C1 segment of cervical spinal cord (tissue), 14 donors: ENCODE results near the gene NSD1.
"Not testable (repeated sequence)": the region's sequence is repeated elsewhere in the genome, so short reads cannot be mapped to it uniquely, and the experiment has no call there.

Experiments
- DNase-seq, 14 donors: peaks; one replicate each; lab custom pipeline; 2025; lab: John Stamatoyannopoulos, UW

The NSD1 gene

DNA sequence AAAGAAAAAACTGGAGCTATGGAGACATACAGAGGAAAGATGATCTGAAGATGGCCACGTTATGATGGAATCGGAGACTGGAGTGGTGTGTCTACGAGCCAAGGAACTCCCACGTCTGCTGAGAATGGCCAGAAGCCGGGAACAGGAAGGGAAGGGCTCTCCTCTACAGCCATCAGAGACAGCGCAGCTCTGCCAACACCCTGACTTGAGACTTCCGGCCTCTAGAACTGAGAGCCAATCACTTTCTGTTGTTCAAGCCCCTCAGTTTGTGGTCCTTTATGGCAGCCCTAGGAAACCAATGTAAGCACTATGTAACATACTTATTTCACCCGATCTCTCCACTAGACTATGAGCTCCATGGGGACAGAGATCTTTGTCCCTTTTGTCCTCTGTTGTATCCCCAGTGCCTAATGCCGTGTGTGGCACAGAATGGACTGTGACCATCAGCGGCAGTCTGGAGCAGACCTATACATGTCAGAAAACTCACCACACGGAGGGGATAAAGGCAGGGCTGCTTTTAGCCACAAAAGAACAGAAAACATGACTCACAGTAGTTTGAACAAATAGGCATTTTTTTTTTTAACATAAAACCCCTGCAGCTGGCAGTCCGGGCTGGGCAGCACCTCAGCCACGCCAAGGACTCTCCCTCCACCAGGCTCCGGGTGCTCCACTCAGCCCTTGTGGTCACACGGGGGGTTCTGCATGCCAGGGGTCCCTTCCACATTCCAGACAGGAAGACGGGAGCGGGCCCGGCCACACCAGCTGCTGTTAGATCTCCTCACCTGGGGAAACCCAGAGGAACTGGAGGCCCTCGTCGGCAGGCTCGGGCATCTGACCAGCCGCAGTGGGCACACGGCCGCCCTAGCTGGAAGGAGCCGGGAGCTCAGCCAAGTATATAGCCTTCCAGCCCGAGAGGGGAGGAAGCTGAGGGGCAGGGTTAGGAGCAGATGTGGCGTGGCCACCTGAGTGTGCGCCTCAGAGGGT is 194.3 kb downstream of the NSD1 start:
- DNase-seq = no peak

DNA sequence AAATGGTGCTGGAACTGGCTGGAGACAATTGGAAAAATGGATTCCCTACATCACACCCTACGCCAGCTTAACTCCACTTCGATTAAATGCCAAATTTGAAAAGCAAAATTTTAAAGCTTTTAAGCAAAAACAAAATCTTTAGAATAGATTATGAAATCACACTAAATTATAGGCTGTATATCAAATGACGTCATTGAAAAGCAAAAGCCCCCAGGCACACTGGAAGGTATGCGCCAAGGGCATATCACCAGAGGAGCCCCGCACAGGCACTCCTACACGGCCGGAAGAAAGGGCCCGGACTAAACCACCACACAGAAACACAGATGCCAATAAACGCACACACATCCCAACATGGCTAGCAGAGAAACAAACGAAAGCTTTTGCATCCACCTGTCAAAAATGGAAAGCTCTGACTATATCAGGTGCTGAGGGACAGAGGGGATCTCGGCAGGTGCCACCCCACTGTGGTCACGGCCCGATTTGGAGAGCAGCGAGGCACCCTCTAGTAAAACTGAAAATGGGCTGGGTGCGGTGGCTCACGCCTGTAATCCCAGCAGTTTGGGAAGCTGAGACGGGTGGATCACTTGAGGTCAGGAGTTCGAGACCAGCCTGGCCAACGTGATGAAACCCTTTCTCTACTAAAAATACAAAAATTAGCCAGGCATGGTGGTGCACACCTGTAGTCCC is 195.1 kb downstream of the NSD1 start:
- no peak for DNase-seq

DNA sequence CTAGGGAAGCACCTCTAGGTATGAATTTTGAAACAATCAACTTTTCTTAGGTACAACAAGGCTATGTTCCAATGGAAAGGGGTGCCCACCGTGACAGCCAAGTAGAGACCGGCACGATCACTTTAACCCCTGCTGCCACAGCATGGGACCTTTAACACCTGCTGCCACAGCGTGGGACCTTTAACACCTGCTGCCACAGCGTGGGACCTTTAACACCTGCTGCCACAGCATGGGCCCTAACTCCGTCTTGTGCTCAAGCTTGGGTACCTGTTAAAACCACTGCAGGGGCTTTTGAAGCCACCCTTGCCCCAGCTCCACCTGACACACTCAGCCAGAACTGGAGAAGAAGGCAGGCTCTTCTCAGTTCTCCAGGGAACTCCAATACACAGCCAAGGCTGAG is 196.3 kb downstream of the NSD1 start:
- no peak for DNase-seq

DNA sequence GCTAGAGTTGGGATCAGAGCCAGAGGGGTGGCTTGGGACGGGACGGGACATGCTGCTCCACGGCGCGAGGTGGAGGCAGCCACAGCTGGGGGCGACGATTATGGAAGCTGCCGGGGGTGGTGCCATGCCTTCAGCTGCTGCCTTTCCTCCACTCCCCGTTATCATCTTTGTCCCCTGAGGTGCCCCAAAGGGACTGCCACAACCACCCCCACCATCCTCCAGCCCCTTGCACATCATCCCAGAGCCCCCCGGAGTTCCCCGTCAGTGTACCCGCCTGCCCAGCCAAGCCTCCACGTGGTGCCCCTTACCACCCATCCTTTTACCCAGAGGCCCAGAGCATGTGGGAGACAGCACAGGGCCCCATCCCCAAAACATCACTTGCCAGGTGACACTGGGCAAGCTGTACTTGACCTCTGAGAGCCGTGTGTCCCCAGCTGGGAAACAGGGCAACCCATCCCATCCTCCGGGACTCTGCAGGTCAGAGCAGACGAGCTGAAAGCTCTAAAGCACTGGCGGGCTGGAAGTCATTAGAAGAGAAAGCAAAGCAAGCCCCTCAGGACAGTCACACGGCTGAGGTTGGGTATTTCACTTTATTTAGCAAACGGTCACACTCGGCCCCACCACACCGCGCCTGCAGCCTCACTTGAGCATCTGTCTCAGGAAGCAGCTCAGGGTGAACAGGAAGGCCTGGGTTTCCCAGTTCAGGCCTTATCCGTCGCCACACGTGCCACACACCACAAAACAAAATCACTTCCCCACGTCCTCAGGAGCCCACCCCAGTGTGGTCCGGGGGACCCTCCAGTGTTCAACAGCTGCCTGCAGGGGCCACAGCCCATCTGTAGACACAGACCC is 197.6 kb downstream of the NSD1 start:
- no peak for DNase-seq

DNA sequence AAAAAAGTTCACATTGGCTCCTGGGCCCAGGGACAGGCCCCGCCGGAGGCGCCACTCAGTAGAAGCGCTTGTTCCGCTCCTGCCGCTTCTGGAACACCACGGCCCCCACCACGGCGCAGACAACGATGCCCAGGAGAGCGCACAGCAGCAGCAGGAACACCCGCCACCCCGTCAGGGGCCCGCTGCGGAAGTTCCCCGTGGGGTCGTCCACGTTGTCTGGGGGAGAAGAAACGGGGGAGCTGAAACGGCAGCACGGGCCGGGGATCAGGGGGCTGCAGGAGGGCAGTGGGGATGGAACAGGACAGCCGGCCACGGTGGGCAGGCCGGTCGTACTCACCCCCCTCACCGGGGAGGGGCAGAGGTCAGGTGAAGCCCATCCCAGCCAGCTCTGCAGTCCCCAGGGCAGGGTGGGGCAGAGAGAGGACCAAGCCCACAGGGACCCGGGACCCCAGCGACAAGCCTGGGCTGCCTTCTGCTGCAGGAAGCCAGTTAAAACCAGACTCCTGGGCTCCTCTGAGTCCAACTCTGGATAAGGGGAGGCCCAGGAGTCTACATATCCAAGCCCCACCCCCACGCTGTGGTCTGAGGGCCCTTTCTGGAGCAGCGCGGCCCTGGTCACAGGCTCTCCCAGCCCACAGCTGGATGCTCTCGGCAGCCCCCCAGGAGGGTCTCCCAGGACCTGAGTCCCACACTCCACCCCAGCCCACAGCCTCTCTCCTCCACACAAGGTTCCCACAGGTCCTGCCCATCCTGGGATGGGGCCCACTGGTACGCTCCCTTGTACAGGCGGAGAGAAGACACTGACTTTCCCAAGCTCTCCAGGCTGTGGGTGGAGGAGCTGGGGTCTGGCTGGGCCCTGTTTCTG is 198.7 kb downstream of the NSD1 start:
- DNase-seq = no peak

DNA sequence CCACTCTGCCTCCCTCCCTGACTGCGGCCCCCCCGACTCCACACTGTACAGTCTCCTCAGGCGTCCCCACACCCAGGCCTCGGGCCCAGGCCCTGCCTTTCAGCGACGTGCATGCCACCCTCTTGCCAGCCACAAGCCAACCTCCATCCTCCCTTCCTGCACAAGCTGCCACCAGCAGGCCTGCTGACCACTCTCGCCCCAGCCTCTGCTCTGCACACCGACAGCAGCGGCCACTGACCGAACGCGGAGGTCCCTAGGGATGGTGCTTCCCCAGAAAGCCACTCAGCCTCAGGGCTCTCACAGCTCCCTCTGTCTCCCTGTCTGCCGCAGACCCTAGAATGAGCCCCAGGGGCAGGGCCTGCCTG is 199.3 kb downstream of the NSD1 start:
- DNase-seq = no peak

DNA sequence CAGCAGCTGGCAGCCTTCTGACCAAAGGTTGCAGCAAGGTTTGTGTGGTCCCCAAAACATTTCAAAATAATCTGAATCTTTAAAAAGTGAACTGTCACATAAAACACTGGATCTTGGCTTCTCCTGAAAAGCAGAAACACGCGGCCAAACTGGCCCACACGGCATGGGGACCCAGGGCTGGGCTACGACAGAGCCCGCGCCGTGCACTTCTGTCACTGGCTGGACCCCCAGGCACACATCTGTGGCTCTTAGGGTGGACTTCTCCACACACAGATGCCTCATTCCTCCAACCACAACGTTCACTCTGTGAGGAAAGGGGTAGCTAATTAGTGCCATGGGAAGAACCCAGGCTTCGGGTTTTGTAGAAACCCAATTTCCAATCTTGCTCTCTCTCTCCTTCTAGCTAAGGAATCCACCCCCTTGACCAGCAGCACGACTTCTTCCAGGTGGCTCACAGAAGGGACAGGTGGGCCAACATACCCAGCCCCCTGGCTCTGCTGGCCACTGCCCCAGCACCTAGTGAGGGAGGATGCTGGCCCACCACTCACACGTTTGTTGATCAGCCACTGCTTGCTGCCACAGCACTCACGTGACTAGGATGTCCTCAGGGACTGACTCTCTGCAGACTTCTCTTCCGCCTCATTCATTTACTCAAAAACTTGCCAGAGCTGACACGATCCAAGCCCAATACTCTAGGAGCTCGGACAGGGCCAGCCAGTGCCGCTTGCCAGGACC is 200.0 kb downstream of the NSD1 start:
- DNase-seq = no peak

DNA sequence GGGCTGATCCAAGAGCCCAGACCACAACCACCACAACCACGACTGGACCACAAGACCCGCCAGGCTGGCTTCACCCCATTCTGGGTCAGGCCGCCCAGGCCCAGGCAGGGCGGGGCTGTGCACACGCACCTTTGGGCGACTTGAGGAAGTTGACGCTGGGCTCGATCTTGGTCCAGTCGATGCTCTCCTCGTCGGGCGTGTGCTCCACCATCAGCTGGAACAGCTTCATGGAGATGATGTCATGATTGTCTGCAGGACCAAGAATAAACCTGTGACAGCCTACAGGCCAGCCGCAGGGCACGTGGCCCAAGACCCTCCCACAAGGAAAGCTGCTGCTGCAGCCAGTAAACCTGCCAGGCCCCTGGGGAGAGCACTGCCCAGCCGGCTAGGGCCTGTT is 200.6 kb downstream of the NSD1 start:
- DNase-seq = no peak

DNA sequence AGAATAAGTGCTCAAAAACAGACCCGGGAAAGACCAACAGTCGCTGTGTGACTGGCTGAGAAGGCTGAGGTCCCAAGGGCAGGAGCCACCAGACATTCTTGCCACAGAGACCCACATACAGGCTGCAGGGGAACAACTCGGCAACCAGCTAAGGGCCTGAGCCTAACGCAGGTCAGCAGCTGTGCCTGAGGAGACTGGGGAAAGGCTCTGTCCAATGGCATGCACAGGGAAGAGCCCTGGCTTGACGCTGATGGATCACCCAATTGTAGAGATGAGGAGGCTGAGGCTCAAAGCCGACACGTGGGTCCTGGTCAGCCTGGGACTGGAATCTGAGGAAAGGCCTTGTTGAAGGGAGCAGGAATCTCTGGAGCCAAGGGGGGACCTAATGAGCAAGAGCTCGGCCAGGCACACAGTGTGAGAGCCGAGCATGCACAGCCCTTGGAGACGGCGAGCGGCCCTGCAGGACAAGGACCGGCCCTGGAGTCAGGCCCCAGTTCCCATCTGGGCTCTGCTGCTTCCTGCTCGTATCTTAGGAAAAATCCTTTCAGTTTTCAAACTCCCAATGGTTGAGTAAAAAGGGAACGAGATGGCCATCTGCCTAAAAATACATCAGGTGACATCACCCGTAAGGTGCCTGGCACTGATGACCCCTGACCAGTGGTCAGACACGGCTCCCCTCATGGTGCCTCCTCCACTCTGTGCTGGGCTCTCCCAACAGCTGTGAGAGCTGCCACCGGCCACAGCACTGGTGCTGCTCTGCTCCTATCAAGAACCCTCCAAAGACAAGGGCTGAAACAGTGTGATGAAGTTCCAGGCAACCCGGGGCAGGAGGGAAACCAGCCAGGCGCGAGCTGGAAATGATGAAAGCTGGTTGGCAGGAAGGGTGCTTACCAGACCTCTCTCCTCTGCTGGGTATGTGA is 201.5 kb downstream of the NSD1 start:
- no peak for DNase-seq

DNA sequence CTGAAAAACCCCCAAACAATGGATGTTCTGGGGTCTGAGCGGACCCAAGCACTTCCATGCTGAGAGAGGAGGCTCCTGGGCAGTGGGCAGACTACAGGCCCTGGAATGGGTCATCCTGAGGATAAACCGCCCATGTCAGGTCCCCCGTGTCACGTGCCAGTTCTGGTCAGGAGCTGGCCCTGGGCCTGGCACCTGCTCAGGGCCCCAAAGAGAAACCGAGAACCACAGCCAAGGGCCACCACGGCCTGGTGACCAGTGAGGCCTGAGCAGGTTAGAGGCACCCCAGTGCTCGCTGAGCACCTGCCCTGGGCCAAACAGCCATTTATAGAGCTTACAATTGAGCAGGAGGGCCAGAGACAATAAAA is 202.1 kb downstream of the NSD1 start:
- DNase-seq = no peak

DNA sequence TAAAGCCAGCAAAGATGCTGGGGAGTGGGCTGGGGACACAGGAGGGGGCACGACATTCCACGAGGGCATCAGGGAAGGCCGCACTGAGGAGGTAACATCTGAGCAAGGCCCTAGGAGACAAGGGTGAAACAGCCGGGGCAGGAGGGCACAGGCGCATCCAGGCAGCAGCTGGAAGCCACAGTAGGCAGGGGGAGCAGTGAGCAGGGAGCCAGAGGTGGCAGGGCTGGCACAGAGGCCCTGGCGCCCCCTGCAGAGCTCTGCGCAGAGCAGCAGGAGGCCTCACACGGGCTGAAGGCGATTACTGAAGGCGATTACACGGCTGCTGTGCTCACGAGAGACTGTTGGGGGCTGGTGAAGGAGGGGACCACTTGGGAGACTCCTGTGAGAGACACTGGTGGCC is 202.5 kb downstream of the NSD1 start:
- DNase-seq = no peak

DNA sequence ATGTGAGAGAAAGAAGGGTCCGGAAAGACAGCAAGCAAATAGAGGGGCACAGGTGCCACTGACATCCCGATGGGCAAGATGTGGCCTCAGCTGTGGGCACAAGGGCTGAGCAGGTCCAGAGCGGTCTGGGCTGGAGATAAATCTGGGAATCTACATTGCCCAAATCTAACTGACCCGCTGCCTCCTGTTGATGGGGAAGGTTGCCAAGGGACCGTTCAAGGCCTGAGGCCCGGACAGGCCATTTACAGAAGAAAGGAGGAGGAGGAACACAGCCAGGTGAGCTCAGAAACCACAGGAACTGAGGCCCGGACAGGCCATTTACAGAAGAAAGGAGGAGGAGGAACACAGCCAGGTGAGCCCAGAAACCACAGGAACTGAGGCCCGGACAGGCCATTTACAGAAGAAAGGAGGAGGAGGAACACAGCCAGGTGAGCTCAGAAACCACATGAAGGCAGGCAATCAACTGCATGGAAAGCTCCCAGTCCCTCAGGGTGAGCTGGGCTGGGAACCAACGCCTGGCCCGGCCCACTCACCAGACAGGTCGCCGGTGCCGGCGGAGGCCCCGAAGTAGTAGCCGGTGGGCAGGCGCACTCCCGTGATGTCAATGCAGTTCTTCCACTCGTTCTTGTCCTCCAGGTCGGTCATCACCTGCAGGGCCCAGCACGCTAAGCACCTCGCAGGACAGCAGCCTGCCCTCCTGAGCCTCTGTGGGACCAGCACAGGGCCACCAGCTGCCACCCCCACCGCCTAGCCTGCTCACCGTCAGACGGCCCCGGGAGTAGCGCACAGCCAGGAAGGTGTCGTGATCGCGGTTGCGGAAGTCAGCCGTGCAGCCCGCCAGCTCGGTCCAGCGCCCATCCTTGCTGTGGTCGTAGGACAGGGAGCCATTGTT is 203.3 kb downstream of the NSD1 start:
- DNase-seq = no peak

DNA sequence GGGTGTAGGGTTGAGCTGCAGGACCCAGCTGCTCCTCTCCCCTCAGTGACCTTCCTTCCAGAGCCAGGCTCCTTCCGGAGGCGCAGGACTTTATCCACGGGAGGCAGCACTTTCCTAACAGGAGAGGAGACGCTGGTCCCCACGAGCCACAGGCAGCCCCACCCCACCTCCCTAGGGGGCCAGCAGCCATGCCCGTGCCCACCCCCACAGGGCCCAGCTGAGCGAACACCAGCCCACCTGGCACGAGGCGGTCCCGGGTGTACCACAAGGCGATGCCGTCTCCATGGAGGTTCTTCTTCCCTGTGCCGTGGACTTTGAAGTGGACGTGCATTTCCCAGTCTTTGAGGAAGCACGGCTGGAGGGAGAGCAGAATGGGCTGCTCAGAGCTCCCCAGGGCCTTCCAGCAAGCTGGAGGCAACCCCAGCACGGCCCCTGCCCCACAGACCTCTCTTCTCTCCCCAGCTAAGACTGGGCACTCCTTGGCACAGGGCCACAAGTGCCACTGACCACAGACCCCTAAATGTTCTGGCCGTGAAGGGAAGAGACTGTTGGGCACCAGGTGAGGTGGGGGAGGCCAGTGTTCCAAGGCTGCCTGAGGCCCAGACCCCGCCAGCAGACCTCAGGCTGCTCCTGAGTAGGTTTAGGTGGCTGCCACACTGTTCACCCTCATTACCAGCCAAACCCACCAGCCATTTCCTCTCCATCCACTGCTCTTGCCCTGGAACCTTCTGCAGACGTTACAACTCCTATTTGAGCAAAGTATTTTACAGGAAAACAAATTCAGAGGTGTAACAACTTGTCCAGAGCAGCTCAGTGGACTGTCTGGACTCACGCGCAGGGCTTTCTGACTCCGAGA is 204.9 kb downstream of the NSD1 start:
- DNase-seq = no peak

DNA sequence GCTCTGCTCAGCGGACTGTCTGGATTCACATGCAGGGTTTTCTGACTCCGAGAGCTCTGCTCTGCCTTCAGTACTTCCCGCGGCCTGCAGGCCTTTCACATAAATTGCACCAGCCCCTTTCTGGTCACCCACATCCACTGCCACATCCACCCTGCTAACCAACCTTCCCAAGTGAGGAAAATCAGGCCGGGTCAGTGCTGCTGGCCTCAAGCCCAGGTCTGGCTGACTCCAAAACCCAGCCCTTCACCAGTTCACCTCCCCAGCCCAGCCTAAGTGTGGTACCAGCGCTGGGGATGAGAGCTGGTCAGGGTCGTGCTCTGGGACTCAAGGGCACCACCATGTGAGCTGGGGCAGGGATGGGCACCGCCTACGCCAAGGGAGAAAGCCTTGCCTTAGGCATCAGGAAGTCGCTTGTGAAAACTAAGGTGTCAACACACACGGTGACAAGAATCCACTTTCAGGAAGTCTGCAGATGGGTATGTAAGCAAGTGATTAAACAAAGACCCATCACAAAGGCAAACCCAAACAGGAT is 205.6 kb downstream of the NSD1 start:
- DNase-seq = no peak

DNA sequence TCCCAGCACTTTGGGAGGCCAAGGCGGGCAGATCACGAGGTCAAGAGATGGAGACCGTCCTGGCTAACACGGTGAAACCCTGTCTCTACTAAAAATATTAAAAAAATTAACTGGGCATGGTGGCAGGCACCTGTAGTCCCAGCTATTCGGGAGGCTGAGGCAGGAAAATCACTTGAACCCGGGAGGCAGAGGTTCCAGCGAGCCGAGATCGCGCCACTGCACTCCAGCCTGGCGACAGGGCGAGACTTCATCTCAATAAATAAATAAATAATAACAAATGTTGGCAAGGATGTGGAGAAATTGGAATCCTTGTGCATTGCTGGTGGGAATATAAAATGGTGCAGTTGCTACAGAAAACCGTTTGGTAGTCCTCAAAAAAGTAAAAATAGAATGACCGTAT is 209.4 kb downstream of the NSD1 start:
- not testable (repeated sequence) for DNase-seq

DNA sequence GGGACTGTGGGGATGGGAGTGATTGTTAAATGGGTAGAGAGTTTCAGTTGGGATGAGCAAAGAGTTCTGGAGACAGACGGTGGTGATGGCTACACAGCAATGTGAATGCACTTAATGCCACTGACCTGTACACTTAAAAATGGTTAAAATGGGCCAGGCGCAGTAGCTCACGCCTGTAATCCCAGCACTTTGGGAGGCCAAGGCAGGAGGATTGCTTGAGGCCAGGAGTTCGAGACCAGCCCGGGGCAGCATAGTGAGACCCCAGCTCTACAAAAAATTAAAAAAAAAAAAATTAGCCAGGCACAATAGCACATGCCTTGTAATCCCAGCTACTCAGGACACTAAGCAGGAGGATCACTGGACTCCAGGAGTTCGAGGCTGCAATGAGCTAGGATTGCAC is 210.2 kb downstream of the NSD1 start:
- no peak for DNase-seq

DNA sequence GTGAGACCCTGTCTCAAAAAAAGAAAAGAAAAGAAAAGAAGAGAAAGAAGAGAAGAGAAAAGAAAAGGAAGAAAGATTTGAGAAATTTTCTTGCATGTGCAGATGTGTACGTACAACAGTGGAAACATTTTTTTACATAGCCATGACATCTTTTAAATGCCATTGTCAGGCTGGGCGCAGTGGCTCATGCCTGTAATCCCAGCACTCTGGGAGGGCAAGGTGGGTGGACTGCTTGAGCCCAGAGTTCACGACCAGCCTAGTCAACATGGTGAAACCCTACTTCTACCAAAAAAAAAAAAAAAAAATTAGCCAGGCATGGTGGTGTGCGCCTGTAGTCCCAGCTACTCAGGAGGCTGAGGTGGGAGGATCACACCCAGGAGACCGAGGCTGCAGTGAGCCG is 211.3 kb downstream of the NSD1 start:
- DNase-seq = no peak
